Caki2 (cell line): ENCODE data around the gene MLLT10. TPM values are rescaled to one million over a fixed set of nuclear protein-coding genes. Genes with fewer than 3 reads are reported as not detected.

ENCODE experiments used
- DNase-seq: peaks from one replicate; pipeline ENCODE4 v3.0.0-alpha.2; 2015; ENCODE audit warnings: low read depth
- in situ Hi-C: cut with HindIII; loops from 2 replicates; pipeline ENCODE4 v1.10.0; 2016; ENCODE audit warnings: low sequenced_read_pairs, low pct_unique_long_range_greater_than_20kb, mixed read lengths
- total RNA-seq: library from RNA; depleted of rRNA; stranded (reverse); fragments of >200 nt; shearing (Covaris generic); gene quantifications from 2 replicates; pipeline ENCODE4 v1.2.3, GENCODE V29; 2014; ENCODE audit warnings: low replicate concordance

The MLLT10 gene
- total RNA-seq, 1 experiment from 2014 or later, result 30.5 TPM

GRCh38 chr10:21499701-21500577 is 34.1 kb upstream of the MLLT10 start:
- in situ Hi-C loops, result no loop called here
- DNase-seq, result no peak

DNA sequence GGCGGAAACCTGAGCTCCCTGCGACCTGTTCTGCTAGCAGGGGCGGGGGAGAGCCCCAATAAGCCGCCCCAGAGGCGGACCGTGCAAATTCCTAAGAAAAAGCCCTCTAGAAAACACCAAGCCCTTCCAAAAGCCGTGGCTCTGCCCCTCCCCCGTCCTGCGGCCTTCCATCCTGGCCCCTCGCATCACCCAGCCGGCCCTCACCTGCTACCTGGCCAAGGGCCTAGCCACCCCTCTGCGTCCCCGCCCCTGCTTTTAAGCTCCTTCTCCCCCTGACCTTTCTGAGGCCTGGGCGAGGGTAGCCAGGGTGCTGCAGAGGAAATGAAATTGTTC is 33.5 kb upstream of the MLLT10 start:
- in situ Hi-C loops, result no loop called here
- DNase-seq, result no peak

DNA sequence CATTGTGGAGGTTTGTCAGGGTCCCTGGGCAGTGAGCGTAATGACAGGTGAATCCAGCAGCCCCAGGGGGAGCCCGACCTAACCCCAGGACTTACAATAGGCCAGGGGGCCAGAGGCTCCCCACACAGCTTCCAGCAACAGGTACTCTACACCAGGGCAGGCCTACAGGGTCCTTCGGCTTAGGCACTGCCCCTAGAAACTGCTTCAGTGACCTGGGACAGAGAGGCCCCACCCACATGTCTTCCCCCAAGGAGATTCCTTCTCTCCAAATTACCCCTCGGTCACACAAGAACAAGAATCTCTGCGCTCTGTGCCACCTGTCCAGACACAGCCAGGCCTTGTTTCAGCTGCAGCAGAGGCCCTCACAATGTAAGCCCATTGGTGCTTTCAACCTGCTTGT is 32.9 kb upstream of the MLLT10 start:
- in situ Hi-C loops, result no loop called here
- DNase-seq, result no peak

DNA sequence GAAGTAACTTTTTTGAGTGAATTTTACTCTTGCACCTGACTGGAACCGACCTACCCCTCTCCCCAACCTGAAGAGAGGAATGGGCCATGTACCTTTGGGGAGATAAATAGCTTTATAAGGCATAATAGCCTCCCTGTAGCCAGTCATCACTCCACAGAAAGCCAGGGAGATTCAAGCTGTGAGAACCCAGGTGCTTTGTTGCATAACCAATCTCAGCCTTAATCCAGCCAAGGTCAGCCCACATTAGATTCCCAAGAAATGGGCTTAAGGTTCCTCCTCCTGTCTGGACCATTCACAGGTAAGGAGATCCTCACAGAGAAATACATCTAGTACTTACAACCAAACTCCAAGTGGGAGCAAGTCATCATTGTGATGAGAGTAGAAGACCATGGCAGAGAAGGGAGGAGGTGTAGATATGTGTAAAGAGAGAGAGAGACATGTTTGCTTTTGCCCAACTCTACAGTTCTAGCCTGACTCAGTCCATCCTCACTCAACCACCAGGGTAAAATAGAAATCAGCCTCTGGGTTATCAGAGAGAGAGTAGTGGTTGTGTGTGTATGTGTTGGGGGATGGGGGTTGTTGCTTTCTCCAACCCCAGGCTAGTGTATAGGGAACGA is 32.2 kb upstream of the MLLT10 start:
- DNase-seq, result no peak
- in situ Hi-C loops, result no loop called here

- in situ Hi-C loops, result no loop called here
Measured at GRCh38 chr10:21502348-21502740, 31.7 kb upstream of the MLLT10 start.

DNA sequence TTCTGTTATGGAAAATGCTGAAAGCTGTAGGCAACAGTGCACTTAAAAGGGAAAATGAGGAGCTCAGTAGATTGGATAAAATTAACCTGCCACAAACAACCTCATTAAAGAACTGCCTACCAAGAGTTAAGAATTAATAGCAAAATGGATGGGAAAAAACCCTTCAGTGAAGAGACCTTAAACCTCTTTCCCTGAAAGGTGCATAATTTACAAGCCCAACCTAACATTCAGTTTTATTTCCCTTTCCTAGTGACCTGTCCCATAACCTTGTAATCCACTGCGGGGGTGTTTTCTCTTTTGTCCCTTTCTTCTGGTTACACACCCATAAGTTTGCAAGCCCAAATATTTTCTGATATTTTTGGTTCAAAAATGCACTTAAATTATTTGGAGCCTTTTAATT is 30.5 kb upstream of the MLLT10 start:
- no peak for DNase-seq
- in situ Hi-C loops, result no loop called here

More at GRCh38 chr10:21502348-21502740, 31.7 kb upstream of the MLLT10 start:
- DNase-seq, result no peak

DNA sequence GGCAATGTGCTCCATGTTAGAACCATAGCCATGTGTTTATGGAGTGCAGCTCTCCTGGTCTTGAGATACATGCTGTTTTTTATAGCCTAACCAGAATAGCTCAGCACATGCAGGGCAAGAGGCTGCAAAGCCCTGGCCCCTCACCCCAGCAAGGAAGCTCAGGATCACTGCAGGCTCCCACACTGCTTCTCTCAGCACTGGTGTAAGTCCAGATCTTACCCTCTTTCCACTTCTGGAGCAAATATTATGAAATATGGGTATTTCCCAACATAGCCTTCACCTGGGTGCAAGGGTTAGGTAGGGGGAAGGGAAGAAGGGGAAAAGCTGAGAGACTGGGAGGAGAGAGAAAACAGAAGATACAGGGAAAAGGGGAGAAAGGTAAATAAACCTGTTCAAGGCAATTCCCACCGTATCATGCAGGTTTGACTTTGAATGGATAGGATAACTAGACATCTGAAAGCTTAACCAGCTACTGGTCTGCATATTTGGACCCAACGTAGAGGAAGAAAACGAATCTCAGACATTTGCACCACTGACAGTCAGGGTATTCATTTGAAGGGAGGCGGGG is 28.2 kb upstream of the MLLT10 start:
- in situ Hi-C loops, result no loop called here
- DNase-seq, result no peak

DNA sequence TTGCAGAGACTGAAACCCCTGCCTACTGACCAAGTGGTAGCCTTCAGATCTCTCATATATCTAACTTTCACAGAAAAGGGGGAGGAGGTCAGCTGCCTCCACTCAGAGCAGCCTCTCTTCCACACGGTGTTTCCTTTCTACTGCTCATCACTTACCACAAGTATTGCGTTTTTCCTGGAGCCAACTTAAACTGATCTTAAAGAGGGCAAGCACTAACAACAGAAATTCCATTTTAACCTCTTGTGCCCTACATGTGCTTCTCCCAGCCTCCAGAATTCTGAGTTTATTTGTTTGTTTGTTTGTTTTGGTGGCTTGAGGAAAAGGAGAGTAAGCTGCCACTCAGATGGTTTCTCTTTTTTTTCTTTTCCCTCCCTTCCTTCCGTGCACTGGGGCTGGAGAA is 27.7 kb upstream of the MLLT10 start:
- in situ Hi-C loops, result no loop called here
- no peak for DNase-seq

- no peak for DNase-seq
- in situ Hi-C loops, result no loop called here
Measured at GRCh38 chr10:21507150-21507549, 26.9 kb upstream of the MLLT10 start.

DNA sequence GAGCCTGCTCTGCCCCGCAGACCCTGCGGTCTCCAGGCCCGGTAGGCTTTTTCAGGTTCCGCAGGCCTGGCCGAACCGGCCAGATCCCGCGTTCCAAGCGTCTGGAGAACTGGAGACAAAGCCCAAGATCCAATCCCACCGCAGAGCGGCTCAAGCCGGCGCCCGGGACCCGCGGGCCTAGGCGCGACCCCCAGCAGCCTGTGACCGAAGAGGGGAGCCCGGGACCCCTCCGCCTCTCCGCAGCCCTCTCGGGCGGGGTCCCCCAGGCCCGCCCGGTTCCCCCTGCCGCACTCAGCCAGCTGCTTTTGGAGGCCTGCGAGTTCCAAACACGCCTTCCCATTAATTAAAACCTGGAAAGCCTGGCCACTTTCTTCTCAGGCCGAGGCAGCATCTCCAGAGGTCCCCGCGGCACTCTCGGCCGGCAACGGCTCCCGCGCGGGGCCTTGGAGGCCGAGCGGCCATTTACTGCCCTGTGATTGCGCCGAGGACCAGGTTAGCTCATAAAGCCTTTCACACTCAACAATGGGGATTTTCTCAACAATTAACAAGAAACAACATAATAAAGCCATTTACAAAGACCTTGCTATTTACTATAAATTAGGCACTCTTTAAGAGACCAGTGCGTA is 25.2 kb upstream of the MLLT10 start:
- in situ Hi-C loops, result no loop called here
- no peak for DNase-seq

GRCh38 chr10:21509341-21510240 is 24.4 kb upstream of the MLLT10 start:
- in situ Hi-C loops, result no loop called here
- DNase-seq, result no peak

- in situ Hi-C loops, result no loop called here
- DNase-seq, result no peak
Measured at GRCh38 chr10:21510241-21511094, 23.6 kb upstream of the MLLT10 start.

DNA sequence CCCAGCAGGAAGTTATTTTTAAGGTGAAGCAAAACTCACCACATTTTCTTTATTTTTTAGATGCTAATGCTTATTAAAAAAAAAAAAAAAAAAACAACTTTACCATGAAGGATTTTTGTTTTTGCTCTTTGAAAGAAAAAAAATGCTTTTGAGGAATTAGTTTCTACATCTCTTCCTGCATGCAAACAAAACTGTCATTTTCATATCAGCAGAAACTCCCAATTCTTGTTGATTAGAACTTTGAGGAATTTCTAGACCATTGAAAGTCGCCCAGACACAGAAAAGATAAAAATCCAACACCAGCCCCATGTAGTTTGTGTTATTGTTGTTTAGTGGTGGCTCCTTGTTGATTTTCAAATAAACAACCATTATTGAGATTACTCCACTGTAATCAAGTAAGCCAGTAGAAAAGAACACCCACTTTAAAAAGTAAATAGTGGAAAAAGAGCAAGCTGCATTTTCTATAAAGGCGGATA is 22.9 kb upstream of the MLLT10 start:
- in situ Hi-C loops, result no loop called here

DNA sequence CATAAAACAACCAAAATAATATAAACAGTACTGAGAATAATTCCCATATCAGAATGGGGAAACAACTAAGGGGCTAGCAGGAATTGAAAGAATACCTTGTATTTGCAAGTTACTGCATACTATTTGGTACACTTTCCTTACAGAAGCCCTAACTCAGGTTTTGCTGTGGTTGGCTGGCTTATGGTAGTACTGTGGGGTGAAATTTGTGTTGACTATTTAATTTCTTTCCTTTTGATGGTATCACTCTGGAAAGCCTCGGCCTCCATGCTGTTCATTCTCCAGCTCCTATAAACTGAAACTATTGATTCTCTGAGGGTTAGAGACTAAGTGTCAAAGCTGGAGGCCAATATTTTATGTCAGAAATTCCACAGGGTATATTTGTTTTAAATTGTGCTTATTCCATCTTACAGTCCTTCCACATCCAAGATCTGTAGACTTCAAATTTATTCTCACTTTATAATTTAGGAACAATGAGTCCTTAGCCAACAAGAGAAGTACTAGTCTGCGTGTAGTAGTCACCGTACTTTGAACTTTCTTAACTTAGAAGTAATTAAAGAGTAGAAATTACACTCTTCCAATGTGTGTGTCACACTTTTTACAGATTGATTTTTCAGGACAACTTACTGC is 22.0 kb upstream of the MLLT10 start:
- DNase-seq, result no peak
- in situ Hi-C loops, result no loop called here

More for the DNA sequence above, 22.9 kb upstream of the MLLT10 start:
- DNase-seq, result no peak

DNA sequence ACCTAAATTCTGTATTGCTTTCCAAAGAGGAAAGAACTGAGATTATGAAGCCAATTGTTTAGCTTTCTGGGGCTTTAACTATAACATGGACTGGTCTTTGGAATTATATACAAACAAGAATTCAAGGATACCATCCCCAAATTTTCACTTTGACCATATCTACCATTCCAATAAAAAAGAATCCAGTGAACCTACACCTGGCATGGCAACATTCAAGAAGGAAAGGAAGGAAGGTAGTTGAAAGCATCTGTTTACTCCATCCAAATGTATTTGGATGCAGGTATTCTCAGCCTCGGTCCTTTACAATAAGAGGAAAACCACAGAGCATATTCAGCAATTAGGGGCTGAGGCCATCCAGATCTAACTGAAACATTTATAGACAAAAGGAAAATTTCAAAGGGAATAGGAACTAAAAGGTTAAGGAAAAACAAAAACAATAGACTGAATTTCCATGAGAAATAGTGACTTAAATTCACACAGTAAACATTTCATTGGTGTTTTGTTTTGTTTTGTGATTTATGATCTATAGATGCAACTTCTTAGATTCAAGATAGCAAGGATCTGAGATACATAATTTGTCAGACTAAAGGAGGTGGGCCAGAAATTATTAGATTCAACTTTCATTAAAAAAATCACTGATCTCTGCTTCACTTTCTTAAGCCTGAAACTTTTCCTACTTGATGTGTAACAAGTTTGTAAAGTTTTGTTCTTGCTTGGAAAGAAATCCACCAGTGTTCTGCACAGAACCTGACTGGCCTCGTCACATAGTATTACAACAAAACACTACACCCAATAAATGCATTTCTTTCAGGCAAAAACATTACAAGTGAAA is 21.2 kb upstream of the MLLT10 start:
- no peak for DNase-seq
- in situ Hi-C loops, result no loop called here

DNA sequence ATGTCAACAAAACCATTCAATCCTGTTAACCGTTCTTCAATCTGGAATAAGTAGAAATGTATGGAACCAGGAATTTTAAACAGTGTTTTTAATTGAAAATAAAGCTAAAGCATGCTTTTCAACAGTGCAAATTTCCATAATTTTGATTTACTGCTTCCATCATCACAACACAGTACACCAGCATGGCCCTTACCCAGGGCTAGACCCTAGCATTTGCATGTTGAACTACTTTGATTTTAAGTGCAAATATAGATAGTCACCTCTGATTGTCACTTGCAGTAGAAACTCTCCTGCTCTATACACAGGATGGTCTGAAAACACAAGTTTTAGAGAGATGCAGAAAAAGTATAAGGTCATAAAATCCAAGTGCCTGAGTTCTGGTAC is 20.6 kb upstream of the MLLT10 start:
- in situ Hi-C loops, result no loop called here
- DNase-seq, result no peak
